Duodenal mucosa (tissue), 2 donors: ENCODE results near the gene ACBD3.

ENCODE experiments used
- H3K27ac ChIP-seq: one replicate; pipeline ENCODE4 v1.7.0; 2013; ENCODE audit warnings: low read depth, low read length
- H3K27me3 ChIP-seq, 2 donors: one replicate each; pipeline ENCODE4 v1.7.0; 2013; ENCODE audit warnings: low read length in 2 of 2, control low read depth in 1 of 2; ENCODE audit not compliant: insufficient read depth in 2 of 2, control insufficient read depth in 1 of 2
- H3K36me3 ChIP-seq, 2 donors: one replicate each; pipeline ENCODE4 v1.7.0; 2013; ENCODE audit warnings: low read length in 2 of 2, control low read depth in 1 of 2; ENCODE audit not compliant: insufficient read depth in 2 of 2, control insufficient read depth in 1 of 2
- H3K4me1 ChIP-seq, 2 donors: one replicate each; pipeline ENCODE4 v1.7.0; 2013; ENCODE audit warnings: low read length in 2 of 2, control low read depth in 1 of 2; ENCODE audit not compliant: insufficient read depth in 2 of 2, control insufficient read depth in 1 of 2
- H3K4me3 ChIP-seq, 2 donors: one replicate each; pipeline ENCODE4 v1.7.0; 2013; ENCODE audit warnings: low read length in 2 of 2, low read depth in 1 of 2
- H3K9ac ChIP-seq, 2 donors: one replicate each; pipeline ENCODE4 v1.7.0; 2013; ENCODE audit warnings: low read length in 2 of 2, low read depth in 1 of 2
- H3K9me3 ChIP-seq, 2 donors: one replicate each; pipeline ENCODE4 v1.7.0; 2013; ENCODE audit warnings: low read length in 2 of 2, control low read depth in 1 of 2; ENCODE audit not compliant: control insufficient read depth in 1 of 2

Gene ACBD3

GRCh38 chr1:226107471-226108460 is 78.8 kb downstream of the ACBD3 start:
- no peak overlapping the region for H3K27ac ChIP-seq
- H3K4me1 ChIP-seq: peaks cover 10 to 21% of the 10 kb centered on the region in 2 donors

DNA sequence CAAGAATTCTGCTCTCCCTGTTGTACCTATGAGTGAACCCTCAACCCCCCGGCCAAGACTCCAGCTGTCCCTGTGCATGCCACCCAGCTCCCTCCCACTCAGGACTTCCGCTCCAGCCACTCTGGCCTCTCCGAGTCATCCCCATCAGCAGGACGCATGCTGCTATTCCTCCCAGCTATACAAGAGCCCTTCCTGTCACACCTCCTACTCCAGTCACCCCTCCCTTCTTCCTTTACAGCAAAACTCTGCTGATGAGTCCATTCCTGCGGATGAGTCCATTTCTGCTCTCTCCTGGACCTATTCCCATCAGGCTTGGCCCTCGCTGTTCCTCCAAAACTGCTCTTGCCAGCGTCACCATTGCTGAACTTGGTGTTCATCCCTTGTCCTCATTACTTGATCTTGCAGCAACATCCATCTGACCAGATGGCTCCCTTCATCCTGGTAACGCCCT is 81.8 kb downstream of the ACBD3 start:
- Histone ChIP-seq H3K9me3 (no peaks in the 10 kb centered on the region), H3K4me3 (no peak overlapping the region), H3K9ac (no peak overlapping the region), H3K27ac (no peak overlapping the region), H3K36me3 (no peaks in the 10 kb centered on the region), H3K4me1 (peaks cover 0 to 19% of the 10 kb centered on the region in 2 donors), H3K27me3 (no peaks in the 10 kb centered on the region)

More at GRCh38 chr1:226107471-226108460, 78.8 kb downstream of the ACBD3 start:
- Histone ChIP-seq H3K9ac (no peak overlapping the region), H3K36me3 (no peaks in the 10 kb centered on the region), H3K27me3 (no peaks in the 10 kb centered on the region), H3K9me3 (no peaks in the 10 kb centered on the region), H3K4me3 (no peak overlapping the region)

GRCh38 chr1:226100436-226101391 is 85.8 kb downstream of the ACBD3 start:
- H3K27ac ChIP-seq: no peak overlapping the region
- no peaks in the 10 kb centered on the region for H3K36me3 ChIP-seq
- no peaks in the 10 kb centered on the region for H3K9me3 ChIP-seq
- H3K4me3 ChIP-seq: peak overlapping the region; percentile 73 to 79
- H3K4me1 ChIP-seq: peaks cover 0 to 10% of the 10 kb centered on the region in 2 donors
- H3K27me3 ChIP-seq: no peaks in the 10 kb centered on the region
- H3K9ac ChIP-seq: peak overlapping the region; percentile 46 to 66

DNA sequence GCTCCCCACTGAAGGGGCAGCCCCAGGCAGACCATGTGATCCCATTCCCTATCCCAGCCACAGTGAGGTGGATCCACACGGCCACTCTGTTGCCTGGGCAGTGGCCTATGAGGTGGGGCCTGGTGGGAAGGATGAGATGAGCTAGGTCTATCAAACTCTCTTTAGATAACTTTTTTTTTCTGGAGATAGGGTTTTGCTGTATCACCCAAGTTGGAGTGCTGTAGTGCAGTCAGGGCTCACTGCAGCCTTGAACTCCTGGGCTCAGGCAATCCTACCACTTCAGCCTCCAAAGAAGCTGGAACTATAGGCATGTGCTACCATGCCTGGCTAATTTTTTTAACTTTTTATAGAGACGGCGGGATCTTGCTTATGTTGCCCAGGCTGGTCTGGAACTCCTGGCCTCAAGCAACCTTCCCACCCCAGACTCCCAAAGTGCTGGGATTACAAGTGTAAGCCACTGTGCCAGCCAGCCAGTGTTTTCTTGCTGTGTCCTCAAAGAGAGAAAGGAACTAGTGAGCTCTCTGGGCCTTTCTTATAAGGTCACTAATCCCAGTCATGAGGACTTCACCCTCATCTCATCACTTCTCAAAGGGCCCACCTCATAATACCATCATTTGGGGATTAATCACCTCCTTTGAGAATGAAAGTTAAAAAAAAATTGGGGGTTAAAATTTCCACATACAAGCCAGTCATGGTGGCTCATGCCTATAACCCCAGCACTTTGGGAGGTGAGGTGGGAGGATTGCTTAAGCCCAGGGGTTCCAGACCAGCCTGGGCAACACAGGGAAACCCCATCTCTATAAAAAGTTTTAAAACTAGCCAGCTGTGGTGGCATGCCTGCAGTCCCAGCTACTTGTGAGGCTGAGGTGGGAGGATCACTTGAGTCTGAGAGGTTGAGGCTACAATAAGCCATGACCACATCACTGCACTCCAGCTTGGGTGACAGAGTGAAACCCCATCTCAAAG is 87.4 kb downstream of the ACBD3 start:
- Histone ChIP-seq H3K27ac (no peak overlapping the region), H3K9ac (no peak overlapping the region), H3K9me3 (no peaks in the 10 kb centered on the region), H3K27me3 (no peaks in the 10 kb centered on the region), H3K4me3 (no peak overlapping the region), H3K4me1 (peaks cover 0 to 10% of the 10 kb centered on the region in 2 donors), H3K36me3 (no peaks in the 10 kb centered on the region)

DNA sequence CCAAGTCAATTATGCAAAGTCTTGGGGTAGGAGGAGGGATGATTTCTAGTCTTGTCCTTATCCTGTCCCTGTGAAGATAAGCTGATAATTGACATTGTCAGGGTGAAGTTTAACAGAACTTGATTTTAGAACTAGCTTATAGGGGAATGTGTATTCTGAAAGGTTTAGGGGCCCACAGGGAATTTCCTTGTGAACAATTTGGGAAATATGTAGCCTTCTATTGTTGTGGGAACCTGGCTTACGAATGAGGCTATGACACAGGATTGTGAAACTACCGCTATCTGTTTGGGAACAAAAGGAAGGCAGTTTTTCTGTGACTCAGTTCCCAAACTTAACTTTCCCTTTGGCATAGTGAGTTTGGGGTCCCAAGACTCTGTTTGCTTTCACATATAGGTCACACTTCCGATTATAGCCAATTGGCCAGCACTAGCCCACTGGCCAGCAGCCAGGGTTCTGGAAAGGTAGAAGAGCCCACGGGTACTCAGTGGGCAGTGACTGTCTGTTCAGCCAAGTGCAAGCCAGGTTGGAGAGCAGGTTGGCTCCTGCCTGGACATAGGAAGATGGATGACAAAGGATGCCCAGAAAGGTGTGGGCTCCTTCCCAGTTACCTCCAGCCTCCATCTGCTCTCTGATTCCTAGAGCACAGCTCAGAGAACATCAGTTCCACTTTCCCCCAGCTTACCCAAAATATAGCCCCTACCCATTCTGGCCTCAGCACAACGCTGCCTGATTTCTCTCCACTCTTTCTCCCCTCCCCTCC is 88.5 kb downstream of the ACBD3 start:
- H3K9ac ChIP-seq: no peak overlapping the region
- H3K27ac ChIP-seq: no peak overlapping the region
- peaks cover 0 to 10% of the 10 kb centered on the region in 2 donors for H3K4me1 ChIP-seq
- H3K4me3 ChIP-seq: no peak overlapping the region
- H3K27me3 ChIP-seq: no peaks in the 10 kb centered on the region
- no peaks in the 10 kb centered on the region for H3K36me3 ChIP-seq
- no peaks in the 10 kb centered on the region for H3K9me3 ChIP-seq

DNA sequence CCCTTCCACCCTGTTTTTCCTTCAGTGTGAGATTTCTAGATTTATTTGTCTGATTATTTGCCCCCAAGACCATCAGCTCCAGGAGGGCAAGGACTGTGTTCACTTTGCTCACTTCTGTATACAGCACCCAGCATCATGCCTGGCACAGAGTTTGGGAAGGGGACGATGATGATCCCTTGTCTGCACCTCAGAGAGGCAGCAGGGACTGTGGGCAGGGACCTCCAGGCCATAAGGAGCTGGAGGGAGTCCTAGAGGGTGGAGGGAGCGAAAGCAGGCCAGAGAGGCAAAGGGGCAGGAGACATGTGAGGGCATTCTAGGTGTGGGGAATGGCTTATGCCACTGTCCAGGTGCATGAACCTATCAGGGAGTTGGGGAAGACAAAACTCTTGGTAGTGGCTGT is 91.3 kb downstream of the ACBD3 start:
- Histone ChIP-seq H3K9me3 (no peaks in the 10 kb centered on the region), H3K4me3 (no peak overlapping the region), H3K36me3 (no peaks in the 10 kb centered on the region), H3K27ac (no peak overlapping the region), H3K27me3 (no peaks in the 10 kb centered on the region), H3K4me1 (peaks cover 0 to 4% of the 10 kb centered on the region in 2 donors), H3K9ac (no peak overlapping the region)
